KBM-7 (cell line): ENCODE measurements around the gene GRB7.
"Not testable (repeated sequence)": the region's sequence is repeated elsewhere in the genome, so short reads cannot be mapped to it uniquely, and the experiment has no call there.

Experiments
- DNase-seq: peaks from one replicate; pipeline ENCODE4 v3.0.0-alpha.2; 2015
- in situ Hi-C: fragments of 300-500 bp; cut with MboI; formaldehyde crosslinking; loops from 2 replicates; pipeline ENCODE4 v1.14.3; 2020; ENCODE audit warnings: low sequenced_read_pairs, low pct_unique_long_range_greater_than_20kb, mixed read lengths

The GRB7 gene

DNA sequence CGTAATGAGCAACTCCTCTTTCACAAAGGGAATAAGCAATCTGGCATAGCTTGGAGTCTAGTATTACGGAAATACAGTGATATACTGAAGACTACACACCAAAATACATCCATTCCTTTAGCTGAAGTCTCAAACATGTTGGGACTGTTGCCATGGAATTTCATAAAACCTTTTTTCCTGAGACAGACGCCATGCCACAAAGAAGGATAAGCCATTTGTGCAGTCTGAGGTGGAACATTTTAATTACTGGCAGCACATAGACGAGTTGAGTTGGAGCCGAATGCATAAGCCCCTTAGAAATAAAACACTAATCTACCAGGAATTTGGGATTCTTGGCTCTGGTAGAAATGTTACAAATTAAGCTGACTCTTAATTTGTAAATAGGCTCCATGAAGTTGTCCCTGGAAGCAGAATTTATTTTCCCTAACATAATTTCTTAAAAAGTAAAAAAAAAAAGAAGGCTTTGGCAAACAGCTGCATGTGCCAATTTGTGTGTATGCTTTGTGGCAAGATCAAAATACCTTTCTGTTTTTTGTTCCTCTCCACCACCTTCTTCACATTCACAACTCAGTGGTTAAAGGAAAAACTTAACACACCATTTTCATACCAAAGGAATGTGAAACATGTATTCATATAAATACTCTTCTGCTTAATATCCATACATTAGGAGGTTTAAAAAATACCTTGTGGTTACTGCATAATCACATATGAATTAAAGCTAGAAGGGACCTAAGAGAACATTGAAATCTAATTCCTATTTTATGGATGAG lies 25.5 kb downstream of the GRB7 start:
- in situ Hi-C loops, result no loop called here
- no peak for DNase-seq

DNA sequence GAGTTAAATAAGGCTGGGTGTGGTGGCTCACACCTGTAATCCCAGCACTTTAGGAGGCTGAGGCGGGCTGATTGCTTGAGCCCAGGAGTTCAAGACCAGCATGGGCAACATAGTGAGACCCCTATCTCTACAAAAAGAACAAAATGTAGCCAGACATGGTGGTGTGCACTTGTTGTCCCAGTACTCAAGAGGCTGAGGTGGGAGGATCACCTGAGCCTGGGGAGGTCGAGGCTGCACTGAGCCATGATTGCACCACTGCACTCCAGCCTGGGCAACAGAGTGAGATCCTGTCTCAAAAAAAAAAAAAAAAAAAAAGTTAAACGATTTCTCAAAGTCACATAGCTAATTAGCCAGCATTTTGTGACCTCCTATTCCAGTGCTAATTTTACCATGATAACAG lies 26.4 kb downstream of the GRB7 start:
- DNase-seq, in situ Hi-C loops: not testable (repeated sequence)

DNA sequence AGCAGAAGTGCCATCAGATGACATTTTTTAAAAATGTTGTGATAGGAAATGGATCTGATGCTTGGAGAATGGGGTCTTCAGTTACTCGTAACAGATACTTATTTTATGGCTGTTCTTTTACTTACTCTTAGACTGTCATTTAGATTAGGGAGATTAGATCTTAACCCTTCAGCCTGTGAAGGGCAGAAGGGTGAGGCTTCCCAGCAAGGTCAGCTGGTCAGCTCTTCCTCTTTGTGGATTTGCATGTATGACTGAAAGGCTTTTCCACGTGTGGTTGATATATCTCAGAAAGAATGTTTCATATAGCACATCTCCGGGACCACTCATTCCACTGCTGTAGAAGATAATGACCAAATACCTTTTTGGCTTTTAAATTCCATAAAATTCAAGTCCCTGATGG lies 27.4 kb downstream of the GRB7 start:
- in situ Hi-C loops, result no loop called here
- DNase-seq, result no peak

DNA sequence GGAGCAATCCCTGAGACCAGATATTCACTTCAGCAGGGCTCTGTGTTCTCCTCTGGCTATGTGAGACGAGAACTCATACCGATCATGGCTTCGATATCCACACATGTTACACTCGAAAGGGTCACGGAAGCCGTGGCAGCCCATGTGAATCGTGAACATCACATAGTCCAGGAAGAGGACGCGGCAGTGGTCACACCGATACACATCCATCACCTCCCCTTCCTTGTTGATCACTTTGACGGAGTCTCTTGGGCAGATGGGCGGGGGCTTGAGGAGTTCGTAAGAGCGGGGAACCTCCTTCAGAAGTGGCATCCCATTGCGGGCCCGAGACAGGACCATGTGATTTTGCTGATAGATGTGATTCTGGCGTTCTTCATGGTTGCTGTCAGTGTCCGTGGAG lies 28.0 kb downstream of the GRB7 start:
- in situ Hi-C loops, result no loop called here
- DNase-seq, result no peak

DNA sequence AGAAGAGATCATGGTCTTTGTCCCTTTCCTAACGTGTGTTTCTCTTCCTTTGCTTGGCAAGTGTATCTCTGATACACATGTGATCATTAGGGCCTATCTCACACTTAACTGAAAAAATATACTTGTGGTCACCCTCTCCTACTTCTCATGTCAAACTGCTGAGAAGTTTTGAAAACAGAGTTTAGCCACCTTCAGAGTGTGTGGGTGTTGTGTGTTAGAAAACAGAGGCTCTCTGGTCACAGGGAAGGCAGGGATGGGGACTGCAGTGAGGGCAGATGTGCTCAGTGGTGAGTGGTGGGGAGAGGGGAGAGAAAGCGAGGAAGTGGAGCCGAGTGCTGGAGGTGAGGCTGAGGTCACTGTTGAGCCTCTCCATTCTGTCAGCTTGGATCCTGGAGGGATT lies 29.4 kb downstream of the GRB7 start:
- in situ Hi-C loops, result no loop called here
- no peak for DNase-seq

DNA sequence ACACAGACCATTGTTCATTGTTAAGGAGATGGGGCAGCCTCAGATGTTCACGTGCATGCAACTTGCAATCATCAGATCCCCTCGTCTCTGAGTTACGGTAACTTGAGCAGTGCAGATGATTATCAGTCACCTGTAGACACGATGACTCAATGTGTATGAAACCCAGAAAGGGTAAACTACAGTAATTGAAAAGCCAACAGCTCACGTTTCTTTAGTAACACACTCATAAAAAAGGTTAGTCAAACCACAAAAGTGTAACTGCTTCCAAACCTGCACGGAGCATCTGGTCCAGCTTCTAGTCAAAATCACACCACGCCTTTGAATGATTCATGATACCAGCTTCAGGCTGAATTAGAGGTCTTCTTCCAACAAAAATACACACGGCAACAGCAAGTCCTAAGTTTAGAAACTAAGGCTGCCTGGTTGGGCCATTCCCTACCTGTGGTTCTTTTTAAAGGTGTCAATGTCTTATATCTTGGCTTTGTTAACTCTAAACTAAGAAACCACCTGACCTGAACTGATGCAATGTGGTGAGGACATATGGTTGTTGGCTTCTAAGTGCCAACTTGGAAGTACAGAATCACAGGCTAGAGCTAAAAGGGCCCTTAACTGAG lies 32.3 kb downstream of the GRB7 start:
- no peak for DNase-seq

DNA sequence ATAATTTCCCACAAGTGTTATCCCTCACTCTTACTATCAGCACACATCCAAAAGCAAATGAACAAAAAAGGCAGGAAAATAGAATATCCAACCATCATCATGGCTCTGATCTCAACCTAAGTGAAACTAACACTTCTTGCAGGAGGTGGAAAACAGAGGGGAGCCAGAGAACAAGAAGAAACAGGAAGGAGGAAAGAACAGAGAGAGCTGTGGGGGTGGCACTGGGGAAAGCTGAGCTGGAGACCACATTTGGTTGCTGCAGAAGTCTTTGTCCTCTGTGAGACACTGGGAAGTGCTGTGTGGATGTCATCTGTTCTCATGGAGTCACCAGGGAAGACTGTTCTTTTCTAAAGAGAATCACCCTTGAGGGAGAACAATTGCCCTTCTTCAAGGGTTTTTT lies 34.7 kb downstream of the GRB7 start:
- DNase-seq, result no peak
- in situ Hi-C loops, result no loop called here

More for the DNA sequence above, 32.3 kb downstream of the GRB7 start:
- in situ Hi-C loops, result no loop called here

DNA sequence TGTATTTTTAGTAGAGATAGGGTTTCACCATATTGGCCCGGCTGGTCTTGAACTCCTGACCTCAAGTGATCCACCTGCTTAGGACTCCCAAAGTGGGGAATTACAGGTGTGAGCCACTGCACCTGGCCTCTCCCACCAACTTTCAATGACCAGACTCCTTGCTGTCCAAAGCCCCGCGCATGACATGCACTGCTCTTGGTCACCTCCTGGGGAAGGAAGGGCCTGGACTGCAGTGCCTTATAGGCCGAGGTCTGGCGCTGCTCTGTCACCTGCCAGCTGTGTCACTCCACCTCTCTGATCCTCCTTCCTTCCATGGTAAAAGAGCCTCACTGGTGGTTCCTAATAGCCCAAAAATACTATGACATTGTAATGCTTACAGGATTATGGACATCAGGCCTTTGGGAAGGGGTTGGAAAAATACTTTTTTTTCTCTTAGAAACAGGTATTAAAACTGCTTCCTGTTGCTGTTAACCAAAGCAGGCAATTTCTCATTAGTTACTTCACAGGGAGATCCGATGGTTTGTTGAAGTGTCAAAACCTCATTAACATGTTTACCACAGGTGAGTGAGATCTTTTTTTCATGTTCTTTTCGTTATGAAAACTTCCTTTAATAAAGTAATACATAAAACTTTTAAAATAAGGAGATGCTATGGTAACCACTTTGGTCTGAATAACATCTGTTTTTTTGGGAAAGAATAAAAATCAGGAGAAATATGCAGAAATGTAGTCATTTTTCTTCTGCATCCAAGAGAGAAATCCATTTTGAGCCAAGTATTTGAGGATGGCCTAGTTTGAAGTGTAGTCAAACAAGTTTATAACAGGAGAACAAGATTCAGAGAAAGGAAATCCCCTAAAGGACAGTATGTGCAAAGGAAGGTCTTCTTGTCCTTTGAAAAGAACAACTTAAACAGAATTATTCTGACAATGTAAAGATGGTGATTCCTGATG lies 35.5 kb downstream of the GRB7 start:
- no peak for DNase-seq
- in situ Hi-C loops, result no loop called here

DNA sequence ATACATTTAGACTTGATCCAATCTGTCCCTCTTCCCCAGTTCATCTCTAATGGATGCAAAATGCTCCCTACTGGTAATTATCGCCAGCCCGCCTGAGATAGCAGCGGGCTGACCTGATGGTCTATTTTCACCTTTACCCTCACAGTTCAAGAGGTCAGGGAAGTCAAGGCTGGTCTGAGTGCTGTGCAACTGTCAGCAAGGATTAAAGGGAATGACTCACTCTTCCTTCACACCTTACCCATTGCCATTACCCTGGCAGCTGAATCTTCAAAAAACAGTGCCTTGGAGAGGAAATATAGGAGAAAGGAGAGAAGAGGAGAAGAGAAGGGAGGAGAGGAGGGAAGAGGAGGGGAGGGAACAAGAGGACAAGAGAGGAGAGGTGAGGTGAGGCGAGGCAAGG lies 36.3 kb downstream of the GRB7 start:
- in situ Hi-C loops, result no loop called here

DNA sequence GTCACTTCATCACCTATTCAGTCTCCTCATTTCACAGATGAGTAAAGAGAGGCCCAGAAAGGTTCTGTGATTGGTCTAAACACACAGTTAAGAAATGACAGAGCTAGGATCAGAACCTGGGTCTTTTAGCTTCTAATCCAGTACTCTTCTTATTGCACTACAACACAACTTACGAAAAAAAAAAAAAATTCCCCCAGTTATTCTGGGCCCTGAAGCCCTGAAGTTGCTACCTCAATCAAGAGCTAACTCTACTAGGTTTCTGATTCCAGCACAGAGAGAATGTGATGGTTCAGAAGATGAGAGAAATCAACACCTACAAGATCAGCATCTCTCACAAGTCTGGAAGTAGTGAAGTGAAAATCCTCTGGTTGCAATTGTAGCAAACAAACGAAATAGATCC lies 37.3 kb downstream of the GRB7 start:
- no peak for DNase-seq
- in situ Hi-C loops, result no loop called here

More for the DNA sequence above, 36.3 kb downstream of the GRB7 start:
- no peak for DNase-seq

DNA sequence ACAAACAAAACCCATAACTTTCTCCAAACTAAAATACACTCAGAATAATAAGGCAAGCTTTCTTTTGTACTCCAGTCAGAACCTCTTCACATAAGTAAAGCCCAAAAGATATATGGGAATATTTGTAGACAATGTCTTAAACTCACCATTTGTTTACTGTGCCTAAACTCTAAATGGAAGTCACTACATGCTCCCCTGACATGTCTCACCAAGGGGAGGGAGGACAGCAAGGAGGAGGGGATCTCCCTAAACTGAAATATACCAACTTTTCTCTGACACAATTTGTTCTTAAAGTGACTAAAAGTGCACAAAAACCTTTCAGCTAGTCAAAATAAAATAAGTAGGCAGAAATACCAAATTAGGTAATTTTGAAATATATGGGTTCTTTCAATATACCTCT lies 38.5 kb downstream of the GRB7 start:
- DNase-seq, result no peak
- in situ Hi-C loops, result no loop called here

DNA sequence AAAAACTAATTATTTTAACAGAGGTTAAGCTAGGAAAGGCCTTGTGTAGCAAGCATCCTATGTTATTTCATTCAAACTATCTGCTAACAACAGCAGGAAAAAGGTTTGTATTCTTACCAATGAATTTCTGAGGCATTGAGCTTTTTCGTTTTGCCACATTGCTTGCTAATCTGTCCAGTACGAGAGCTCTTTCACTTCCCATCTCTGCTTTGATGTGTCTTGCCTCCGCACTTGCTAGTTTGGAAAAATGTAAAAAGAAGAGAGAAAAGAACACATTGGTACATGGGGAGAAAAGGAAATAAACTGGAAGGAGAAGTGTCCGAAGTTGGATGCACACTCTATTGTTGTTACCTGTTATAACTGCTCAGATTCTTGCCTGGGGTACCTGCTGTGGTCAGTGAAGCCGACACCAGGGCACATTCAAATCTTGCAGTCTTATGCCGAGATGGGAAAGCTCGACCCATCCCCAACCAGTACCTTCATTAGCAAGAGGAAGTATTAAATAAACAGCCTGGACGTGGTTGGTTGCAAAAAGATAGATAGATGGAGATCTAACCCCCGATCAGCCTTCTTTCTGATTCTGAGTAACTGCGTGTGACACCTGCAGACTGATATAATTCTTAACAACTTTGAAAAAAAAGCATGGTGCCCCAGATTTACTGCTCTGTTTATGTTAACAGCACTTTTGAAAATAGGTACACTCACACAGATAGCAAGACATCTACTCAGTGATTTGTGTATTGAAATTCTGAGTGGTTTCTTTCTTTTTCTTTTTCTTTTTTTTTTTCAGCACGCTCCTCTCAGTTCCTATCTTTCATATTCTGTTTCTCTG lies 40.0 kb downstream of the GRB7 start:
- in situ Hi-C loops, result no loop called here
- no peak for DNase-seq

DNA sequence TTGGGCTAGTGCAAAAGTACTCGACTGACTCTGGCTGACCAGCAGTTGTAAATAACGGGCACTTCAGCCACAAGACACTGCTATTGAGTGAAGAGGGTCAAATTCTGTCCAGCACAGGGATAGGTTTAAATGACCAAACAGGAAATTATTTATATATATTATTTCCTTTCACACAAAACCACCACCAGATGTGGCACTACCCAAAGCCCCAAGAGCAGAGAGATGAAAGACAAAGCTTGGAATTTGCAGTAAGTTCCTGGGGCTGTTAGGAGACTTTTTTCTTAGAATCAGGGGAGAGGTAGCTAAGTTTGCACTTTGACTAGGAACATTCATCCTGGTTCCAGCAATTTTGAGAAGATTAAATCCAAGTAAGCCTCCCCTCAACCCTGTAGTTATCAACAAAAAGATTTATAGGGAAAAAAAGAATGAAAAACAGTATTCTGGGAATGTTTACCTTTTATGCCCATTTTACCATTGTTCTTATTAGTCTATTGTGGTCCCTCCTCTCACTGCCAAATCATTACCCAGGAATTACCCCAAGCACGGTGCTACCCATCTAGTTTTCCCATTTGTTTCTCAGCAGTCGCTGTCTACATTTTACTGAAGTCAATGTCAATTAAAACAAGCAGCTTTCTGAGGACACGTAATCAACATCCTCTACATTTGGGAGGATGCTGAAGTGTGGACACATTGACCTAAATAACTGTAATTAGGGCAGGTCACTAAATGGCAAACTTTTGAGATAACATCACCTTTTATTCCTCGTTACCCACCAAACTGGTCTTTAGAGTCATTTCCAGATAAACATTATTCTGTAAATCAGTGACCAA lies 43.5 kb downstream of the GRB7 start:
- no peak for DNase-seq
- in situ Hi-C loops, result no loop called here

DNA sequence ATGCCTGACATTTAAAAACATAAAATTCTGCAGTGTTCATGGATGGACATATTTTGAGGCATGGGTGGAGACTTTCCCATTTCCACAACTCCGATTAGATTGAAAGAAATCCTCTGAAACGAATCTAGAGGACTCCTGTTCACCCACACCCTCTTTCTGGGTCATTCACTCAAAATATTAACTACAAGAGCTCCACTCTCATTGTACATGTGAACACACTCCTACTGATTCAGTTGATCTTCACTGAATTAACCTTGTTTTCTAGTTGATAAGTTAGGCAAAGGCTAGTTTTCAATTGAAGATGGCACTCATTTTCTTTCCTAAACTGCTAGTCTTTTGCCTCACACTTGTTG lies 44.1 kb downstream of the GRB7 start:
- DNase-seq, result no peak
- in situ Hi-C loops, result no loop called here

DNA sequence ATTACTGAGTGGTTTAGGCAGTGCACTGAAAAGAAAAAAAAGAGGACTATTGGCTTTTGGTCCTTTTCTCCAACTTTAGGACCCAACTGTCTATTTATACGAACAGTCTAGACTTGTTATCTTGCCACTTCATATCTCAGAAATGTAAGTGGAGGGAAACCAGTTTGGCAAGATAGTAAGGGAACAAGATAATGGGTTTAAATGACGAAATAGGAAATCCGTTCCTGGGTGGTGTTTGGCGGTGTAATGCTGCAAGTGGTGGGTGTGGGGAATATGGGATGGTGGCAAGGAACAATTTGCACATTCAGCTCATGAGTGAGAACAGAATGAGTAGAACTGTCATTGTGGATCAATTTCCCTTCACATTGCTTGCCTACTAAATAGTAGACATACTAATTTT lies 44.7 kb downstream of the GRB7 start:
- DNase-seq, result peak; percentile 36
- in situ Hi-C loops, result no loop called here

DNA sequence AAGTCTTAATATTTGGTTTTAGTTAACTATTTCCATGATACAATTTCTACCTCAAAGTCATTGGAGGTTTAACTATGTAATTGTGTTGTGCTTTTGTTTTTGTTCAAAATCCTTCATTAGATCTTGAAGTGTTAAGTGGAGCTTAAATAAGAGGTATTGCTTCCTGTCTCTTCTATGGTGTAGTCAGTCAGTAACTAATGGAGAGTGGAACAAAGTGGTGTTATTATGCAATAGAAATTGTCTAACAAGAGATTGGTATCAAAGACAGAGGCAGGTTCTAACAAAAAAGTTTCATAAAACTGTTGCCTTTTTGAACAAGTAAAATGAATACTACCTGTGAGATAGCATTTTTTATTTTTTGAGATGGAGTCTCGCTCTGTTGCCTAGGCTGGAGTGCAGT lies 45.2 kb downstream of the GRB7 start:
- in situ Hi-C loops, result no loop called here
- DNase-seq, result no peak

DNA sequence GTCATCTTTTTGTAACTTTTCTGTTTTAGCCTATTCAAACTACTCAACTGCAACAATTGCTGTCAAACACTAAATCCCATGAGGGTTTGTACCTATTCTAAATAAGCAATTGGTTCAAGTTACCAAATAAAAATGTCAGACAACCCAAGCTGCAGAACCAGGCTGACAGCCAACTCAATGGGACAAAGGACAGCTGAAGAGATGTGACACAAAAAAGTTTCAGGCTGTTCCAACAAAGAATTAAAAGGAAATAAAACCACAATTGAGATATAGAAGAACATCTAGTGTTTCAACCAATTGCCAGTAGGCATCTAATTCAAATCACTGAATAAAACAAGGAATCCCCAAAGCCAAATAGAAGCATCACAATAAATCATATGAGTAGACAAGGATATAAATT lies 49.3 kb downstream of the GRB7 start:
- no peak for DNase-seq
- in situ Hi-C loops, result no loop called here

DNA sequence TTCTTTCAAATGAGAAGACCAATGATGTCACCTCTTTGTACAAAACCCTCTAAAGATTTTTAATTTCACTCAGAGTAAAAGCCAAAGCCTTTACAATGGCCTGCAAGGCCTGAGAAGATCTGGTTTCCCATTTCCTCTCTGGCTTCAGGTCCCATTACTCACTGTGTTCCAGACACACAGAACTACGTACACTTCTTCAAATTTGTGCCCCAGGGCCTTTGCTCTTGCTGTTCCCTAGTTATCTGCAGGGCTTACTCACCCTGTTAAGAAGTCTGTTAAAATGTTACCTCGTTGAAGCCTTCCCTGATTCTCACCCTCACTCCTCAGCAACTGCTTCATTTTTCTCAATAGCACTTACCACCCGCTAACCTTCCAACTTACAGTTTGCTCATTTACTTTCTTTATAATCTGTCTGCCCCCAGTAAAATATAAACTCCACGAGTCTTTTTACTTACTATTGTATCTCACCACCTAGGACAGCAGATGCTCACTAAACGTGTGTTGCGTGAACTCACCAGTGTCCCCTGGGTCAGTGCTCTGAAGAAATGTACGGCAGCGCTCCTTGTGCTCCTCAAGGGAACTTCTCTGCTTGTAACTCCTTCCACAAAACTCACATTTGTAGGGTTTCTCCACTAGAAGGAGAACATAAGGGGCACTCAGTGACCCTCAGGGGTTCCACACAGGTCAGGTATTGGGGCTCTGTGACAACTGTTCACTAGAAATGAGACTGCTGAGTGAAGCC lies 50.2 kb downstream of the GRB7 start:
- DNase-seq, result no peak
- in situ Hi-C loops, result no loop called here
